K562 (cell line): Measurements from ENCODE around the gene PLEKHF1. TPM values are rescaled to one million over a fixed set of nuclear protein-coding genes. Genes with fewer than 3 reads are reported as not detected.

Source experiments
- ATAC-seq: fragments of 200-7000 bp; cut with Tn5 transposase; 3 replicates; pipeline ENCODE4 v1.9.1; 2020; ENCODE audit warnings: moderate library complexity
- BruUV-seq: library from RNA; stranded (reverse); fragments of 400-500 nt; replicated peaks from 2 replicates; lab custom pipeline; 2021; lab: Mats Ljungman, UMichigan
- CTCF ChIA-PET: fragments of 300-600 bp; formaldehyde crosslinking; extraction: SDS; loops from one replicate; lab custom pipeline; 2021; ENCODE audit warnings: low intra/inter-chr PET ratio; lab: Yijun Ruan, JAX
- POLR2A ChIA-PET: fragments of 300-600, 350-650 bp; sonication (Branson Sonifier 250); formaldehyde crosslinking; extraction: SDS; loops from one replicate; lab custom pipeline; 2021; ENCODE audit warnings: antibody characterized with exemption, inconsistent platforms; lab: Yijun Ruan, JAX
- DNase-seq, 4 experiments: peaks; one replicate each; pipeline versions ENCODE4 v3.0.0 to v3.0.0-alpha.2; 2011 to 2018; ENCODE audit warnings: low spot score in 3 of 4, mixed read lengths in 3 of 4; ENCODE audit errors: extremely low read depth in 1 of 4
- FAIRE-seq: peaks from 2 replicates; lab custom pipeline; 2011; peaks lifted over from hg19 to GRCh38; lab: Jason Lieb, UNC
- H2AFZ ChIP-seq: 2 replicates; pipeline ENCODE4 v1.6.0; 2011; ENCODE audit warnings: low read depth, low read length, control low read depth, inconsistent platforms
- H3K27ac ChIP-seq: fragments of 200-600 bp; 3 replicates; pipeline ENCODE4 v1.8.0; 2011; ENCODE audit warnings: low read depth, mild to moderate bottlenecking, control low read depth, inconsistent platforms, low read length, moderate library complexity, mixed read lengths; ENCODE audit errors: extremely low read depth
- H3K27me3 ChIP-seq, 2 experiments: fragments of 300-600 bp in 1 of 2; 2 replicates in 1 of 2; 3 replicates in 1 of 2; pipeline versions ENCODE4 v1.6.0 to v1.8.0; 2011; ENCODE audit warnings: inconsistent platforms in 2 of 2, low read length in 2 of 2, mild to moderate bottlenecking in 1 of 2, mixed read lengths in 1 of 2, moderate library complexity in 1 of 2; ENCODE audit not compliant: control insufficient read depth in 2 of 2, insufficient read depth in 2 of 2
- H3K36me3 ChIP-seq: fragments of 300-600 bp; 3 replicates; pipeline ENCODE4 v1.8.0; 2011; ENCODE audit warnings: mild to moderate bottlenecking, low read length, inconsistent platforms; ENCODE audit not compliant: control insufficient read depth, insufficient read depth
- H3K4me1 ChIP-seq, 2 experiments: fragments of 200-600 bp in 1 of 2; replicated peaks in 1 of 2; 2 replicates in 1 of 2; 3 replicates in 1 of 2; pipeline versions ENCODE4 v1.5.1 to v1.8.0; 2011; ENCODE audit warnings: inconsistent platforms in 2 of 2, low read length in 2 of 2, mild to moderate bottlenecking in 1 of 2, mixed read lengths in 1 of 2, moderate library complexity in 1 of 2; ENCODE audit not compliant: control insufficient read depth in 2 of 2, insufficient read depth in 2 of 2
- H3K4me2 ChIP-seq: 2 replicates; pipeline ENCODE4 v1.6.1; 2011; ENCODE audit warnings: low read length, control low read depth, inconsistent platforms, mixed read lengths; ENCODE audit not compliant: insufficient read depth
- H3K4me3 ChIP-seq: fragments of 200-600 bp; sonication (generic), shearing (Covaris generic); 2 replicates; pipeline ENCODE4 v1.5.1; 2016; ENCODE audit warnings: control low read depth, inconsistent platforms
- H3K79me2 ChIP-seq: fragments of 200-600 bp; 3 replicates; pipeline ENCODE4 v1.8.0; 2011; ENCODE audit warnings: low read length, inconsistent platforms; ENCODE audit not compliant: control insufficient read depth, insufficient read depth
- H3K9ac ChIP-seq, 2 experiments: 2 replicates each; pipeline versions ENCODE4 v1.6.0 to v1.6.1; 2011; ENCODE audit warnings: low read depth in 2 of 2, low read length in 2 of 2, control low read depth in 1 of 2, inconsistent platforms in 1 of 2, mild to moderate bottlenecking in 1 of 2, mixed read lengths in 1 of 2; ENCODE audit not compliant: insufficient read depth in 1 of 2
- H3K9me1 ChIP-seq: one replicate; pipeline ENCODE4 v1.6.0; 2011; ENCODE audit warnings: inconsistent platforms, mild to moderate bottlenecking, low read length, moderate library complexity; ENCODE audit not compliant: control insufficient read depth, insufficient read depth
- H3K9me3 ChIP-seq: replicated peaks from 2 replicates; pipeline ENCODE4 v1.5.1; 2011; ENCODE audit warnings: low read depth, low read length, inconsistent platforms; ENCODE audit not compliant: control insufficient read depth, insufficient read depth
- H4K20me1 ChIP-seq: replicated peaks from 2 replicates; pipeline ENCODE4 v1.6.1; 2011; ENCODE audit warnings: low read length, inconsistent platforms, mixed read lengths; ENCODE audit not compliant: control insufficient read depth, insufficient read depth
- AFF1 ChIP-seq, 2 experiments: fragments of 450-650 bp; IDR thresholded peaks; 2 replicates each; pipeline ENCODE4 v1.6.1; 2018; ENCODE audit warnings: mild to moderate bottlenecking in 2 of 2, low read depth in 1 of 2; ENCODE audit not compliant: partially characterized antibody in 2 of 2
- CHD2 ChIP-seq: IDR thresholded peaks from 2 replicates; pipeline ENCODE4 v1.6.1; 2011; ENCODE audit warnings: low read depth, low read length
- ZBTB9 ChIP-seq: fragments of 450-650 bp; formaldehyde crosslinking; IDR thresholded peaks from 2 replicates; pipeline ENCODE4 v1.4.0; 2020; ENCODE audit warnings: mild to moderate bottlenecking, moderate library complexity
- ZEB2 ChIP-seq: fragments of 450-650 bp; IDR thresholded peaks from 2 replicates; pipeline ENCODE4 v1.6.1; 2016
- ZNF175 ChIP-seq: fragments of 200-800 bp; sonication (Bioruptor generic); IDR thresholded peaks from 2 replicates; pipeline ENCODE4 v1.6.1; 2016; ENCODE audit warnings: low read depth, mild to moderate bottlenecking, missing genetic modification characterization, missing compliant biosample characterization
- ZNF239 ChIP-seq: fragments of 250-450 bp; sonication (Bioruptor Pico); IDR thresholded peaks from 2 replicates; pipeline ENCODE4 v1.4.0; 2020; ENCODE audit warnings: mild to moderate bottlenecking
- ZNF830 ChIP-seq: fragments of 250-450 bp; sonication (Bioruptor Pico); IDR thresholded peaks from 2 replicates; pipeline ENCODE4 v1.5.0; 2021; ENCODE audit warnings: mild to moderate bottlenecking
- whole genome bisulfite sequencing: fragments of 100-300 bp; shearing (Covaris generic); methylation state at CpG from one replicate; pipeline ENCODE4 v1.1.6; 2016; ENCODE audit warnings: low coverage, mixed read lengths; ENCODE audit not compliant: insufficient coverage; ENCODE audit errors: missing lambda C conversion rate; 5-methylcytosine and 5-hydroxymethylcytosine counted together
- in situ Hi-C: fragments of 300-500 bp; cut with MboI; formaldehyde crosslinking; loops from 4 replicates; pipeline ENCODE4 v1.15.0; 2018; ENCODE audit warnings: inconsistent platforms, mixed read lengths
- intact Hi-C: fragments of 100-400 bp; cut with micrococcal nuclease; formaldehyde crosslinking; loops from 2 replicates; pipeline ENCODE4 v1.14.2; 2022
- polyA plus RNA-seq, 8 experiments: library from polyadenylated mRNA; depleted of rRNA in 4 of 8; stranded (reverse) in 5 of 8; unstranded in 3 of 8; fragments of >200 nt; fragmentation: Nextera tagmentation in 2 of 8; fragmentation: Illumina TruSeq in 1 of 8; extraction: Ambion mirVana in 2 of 8; extraction: Trizol in 1 of 8; gene quantifications; 2 replicates each; pipeline versions ENCODE4 v1.2.1 to v1.2.3, GENCODE V29; 2011 to 2014; ENCODE audit warnings: inconsistent platforms in 1 of 8, missing spikeins in 1 of 8
- total RNA-seq, 7 experiments: library from RNA; depleted of rRNA in 6 of 7; stranded (reverse); fragments of >200 nt in 6 of 7; fragmentation: Illumina TruSeq in 2 of 7; extraction: Trizol in 2 of 7; gene quantifications; 2 replicates each; pipeline versions ENCODE4 v1.2.1 to v1.2.3, GENCODE V29; 2011 to 2021; ENCODE audit warnings: low replicate concordance in 1 of 7

The PLEKHF1 gene
- total and polyA plus RNA-seq, 9 of the 15 experiments (the other 6 are each of a cell fraction or from before 2014, with no cell fraction given): 0.07 to 13.4 (median 3.9) TPM; not detected in 1

- DNase-seq (no peak), ATAC-seq (no peak), FAIRE-seq (no peak)
- POLR2A ChIA-PET: interaction anchor here (0.8 to 1.3 kb wide), 2 partner anchors 20 to 79 kb away, joined by 3 read pairs; partner anchors contain the start of genes PLEKHF1 and POP4
- H3K9me1 ChIP-seq: no peaks in the 10 kb centered on the region
- TF ChIP-seq ZEB2: no peak
- no peak for TF ChIP-seq ZBTB9 (CRISPR knock-in tag)
- no peak for TF ChIP-seq CHD2
- no peak for TF ChIP-seq AFF1 (IDR thresholded peaks at IDR 0.05; ENCODE audit: low read depth in 1 of 2, partially characterized antibody in 2 of 2)
- TF ChIP-seq ZNF239: no peak
- no peak for TF ChIP-seq ZNF830 (CRISPR knock-in tag)
- TF ChIP-seq ZNF175 (CRISPR knock-in tag): no peak
- H3K36me3 ChIP-seq: no peaks in the 10 kb centered on the region
- H3K4me3 ChIP-seq: no peak overlapping the region
- no peaks in the 10 kb centered on the region for H4K20me1 ChIP-seq
- no TSS peak for BruUV-seq
- no peaks in the 10 kb centered on the region for H3K79me2 ChIP-seq
- CTCF ChIA-PET: no interaction called here
- in situ Hi-C loops (no loop called here), intact Hi-C loops (no loop called here)
- H3K27me3 ChIP-seq: no peaks in the 10 kb centered on the region
- 88% methylated on average over 7 of the region's 7 CpGs for WGBS
- H2AFZ ChIP-seq: 0 out of 2 replicates have a peak overlapping the region, but pooled peaks have one; percentile 9
- no peak overlapping the region for H3K9ac ChIP-seq
- H3K9me3 ChIP-seq: peaks cover under 1% of the 10 kb centered on the region; the same call in 1 of the 2 replicates
- no peak overlapping the region for H3K27ac ChIP-seq
- H3K4me1 ChIP-seq: peaks cover 20 to 24% of the 10 kb centered on the region in 2 experiments; a peak in 4 of 5 replicates
- no peak overlapping the region for H3K4me2 ChIP-seq
Observed at GRCh38 chr19:29685326-29685725, 20.1 kb downstream of the PLEKHF1 start.
